MCF 10A (cell line): ENCODE measurements around the gene SLAMF1. TPM values are rescaled to one million over a fixed set of nuclear protein-coding genes. Genes with fewer than 3 reads are reported as not detected.

Source experiments
- BruUV-seq: library from RNA; stranded (reverse); fragments of 400-500 nt; replicated peaks from 2 replicates; lab custom pipeline; 2021; lab: Mats Ljungman, UMichigan
- CTCF ChIA-PET: fragments of 300-600 bp; sonication (Branson Sonifier 250); formaldehyde crosslinking; extraction: SDS; loops from one replicate; lab custom pipeline; 2021; ENCODE audit warnings: antibody characterized with exemption, inconsistent platforms; lab: Yijun Ruan, JAX
- POLR2A ChIA-PET: fragments of 300-600, 350-650 bp; sonication (Branson Sonifier 250); formaldehyde crosslinking; extraction: SDS; loops from one replicate; lab custom pipeline; 2020; ENCODE audit warnings: antibody characterized with exemption, inconsistent platforms; lab: Yijun Ruan, JAX
- DNase-seq: peaks from one replicate; pipeline ENCODE4 v3.0.0-alpha.2; 2018; ENCODE audit not compliant: unreplicated experiment
- H3K27ac Mint-ChIP-seq: one replicate; pipeline ENCODE4 v1.8.0; 2022; ENCODE audit warnings: mild to moderate bottlenecking, low read depth, mixed read lengths; ENCODE audit not compliant: unreplicated experiment
- H3K27me3 Mint-ChIP-seq: one replicate; pipeline ENCODE4 v1.8.0; 2022; ENCODE audit warnings: mixed read lengths; ENCODE audit not compliant: insufficient read depth, unreplicated experiment
- H3K36me3 Mint-ChIP-seq: one replicate; pipeline ENCODE4 v1.8.0; 2022; ENCODE audit warnings: mild to moderate bottlenecking, moderate library complexity, mixed read lengths; ENCODE audit not compliant: insufficient read depth, unreplicated experiment
- H3K4me1 Mint-ChIP-seq: one replicate; pipeline ENCODE4 v1.8.0; 2022; ENCODE audit warnings: mixed read lengths; ENCODE audit not compliant: insufficient read depth, unreplicated experiment
- H3K4me3 Mint-ChIP-seq: one replicate; pipeline ENCODE4 v1.8.0; 2022; ENCODE audit warnings: mild to moderate bottlenecking, moderate library complexity, mixed read lengths; ENCODE audit not compliant: unreplicated experiment
- H3K9me3 Mint-ChIP-seq: one replicate; pipeline ENCODE4 v1.8.0; 2022; ENCODE audit warnings: mixed read lengths; ENCODE audit not compliant: unreplicated experiment
- intact Hi-C: fragments of 100-400 bp; cut with micrococcal nuclease; formaldehyde crosslinking; loops from 2 replicates; pipeline ENCODE4 v1.14.1; 2022
- total RNA-seq: library from RNA; stranded (reverse); gene quantifications from 2 replicates; pipeline ENCODE4 v1.2.3, GENCODE V29; 2022
- TF ChIP-seq, protein P1 (sequence below): fragments of 200-600 bp; IDR thresholded peaks from one replicate; pipeline ENCODE4 v1.8.0; 2022; ENCODE audit warnings: antibody characterized with exemption, mild to moderate bottlenecking; ENCODE audit not compliant: unreplicated experiment

SLAMF1 gene
- total RNA-seq, 1 experiment from 2014 or later = not detected

DNA sequence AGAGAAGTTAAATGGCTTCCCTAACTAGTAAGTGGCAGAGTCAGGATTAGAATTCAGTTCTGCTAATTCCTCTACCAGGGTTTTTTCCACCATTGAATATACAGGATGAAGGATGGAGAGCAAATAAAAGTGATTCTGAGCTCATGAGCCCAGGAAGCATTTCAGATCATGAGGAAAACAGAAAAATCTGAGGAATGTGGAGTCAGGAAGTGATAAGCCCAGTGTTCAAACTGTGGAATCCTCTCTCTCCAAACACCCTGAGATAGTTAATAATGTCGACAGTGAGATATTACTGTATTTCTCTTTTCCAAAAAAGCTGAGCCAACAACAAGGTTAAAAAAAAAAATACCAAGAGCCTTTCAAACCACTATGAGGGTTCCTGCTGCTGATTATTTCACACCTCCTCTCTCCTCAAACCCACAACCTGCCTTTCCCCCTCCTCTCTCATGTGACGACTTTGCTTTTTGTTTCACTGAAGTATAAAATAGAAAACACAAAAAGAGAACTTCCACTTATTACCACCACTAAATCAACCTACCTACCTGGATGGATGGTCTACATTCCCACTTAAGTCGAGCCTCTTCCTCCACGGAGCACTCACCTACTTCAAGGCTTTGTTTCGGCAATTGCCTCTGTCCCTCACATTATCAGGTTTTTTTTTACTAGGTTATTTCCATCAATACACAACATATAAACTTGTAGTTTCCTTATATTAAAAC is 8.9 kb downstream of the SLAMF1 start:
- H3K9me3 Mint-ChIP-seq = no peaks in the 10 kb centered on the region
- no peak for DNase-seq
- no peaks in the 10 kb centered on the region for H3K27me3 Mint-ChIP-seq
- H3K4me1 Mint-ChIP-seq = no peaks in the 10 kb centered on the region
- no peak overlapping the region for H3K27ac Mint-ChIP-seq
- ChIA-PET CTCF (interaction anchor here (0.6 kb wide), 1 partner anchor 336 kb away, joined by 5 read pairs; no protein-coding TSS in a partner anchor), POLR2A (no interaction called here)
- no peak overlapping the region for H3K4me3 Mint-ChIP-seq
- BruUV-seq = no TSS peak
- intact Hi-C loops = no loop called here
- H3K36me3 Mint-ChIP-seq = no peaks in the 10 kb centered on the region
- TF ChIP-seq, protein P1, sequence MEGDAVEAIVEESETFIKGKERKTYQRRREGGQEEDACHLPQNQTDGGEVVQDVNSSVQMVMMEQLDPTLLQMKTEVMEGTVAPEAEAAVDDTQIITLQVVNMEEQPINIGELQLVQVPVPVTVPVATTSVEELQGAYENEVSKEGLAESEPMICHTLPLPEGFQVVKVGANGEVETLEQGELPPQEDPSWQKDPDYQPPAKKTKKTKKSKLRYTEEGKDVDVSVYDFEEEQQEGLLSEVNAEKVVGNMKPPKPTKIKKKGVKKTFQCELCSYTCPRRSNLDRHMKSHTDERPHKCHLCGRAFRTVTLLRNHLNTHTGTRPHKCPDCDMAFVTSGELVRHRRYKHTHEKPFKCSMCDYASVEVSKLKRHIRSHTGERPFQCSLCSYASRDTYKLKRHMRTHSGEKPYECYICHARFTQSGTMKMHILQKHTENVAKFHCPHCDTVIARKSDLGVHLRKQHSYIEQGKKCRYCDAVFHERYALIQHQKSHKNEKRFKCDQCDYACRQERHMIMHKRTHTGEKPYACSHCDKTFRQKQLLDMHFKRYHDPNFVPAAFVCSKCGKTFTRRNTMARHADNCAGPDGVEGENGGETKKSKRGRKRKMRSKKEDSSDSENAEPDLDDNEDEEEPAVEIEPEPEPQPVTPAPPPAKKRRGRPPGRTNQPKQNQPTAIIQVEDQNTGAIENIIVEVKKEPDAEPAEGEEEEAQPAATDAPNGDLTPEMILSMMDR = no peak

DNA sequence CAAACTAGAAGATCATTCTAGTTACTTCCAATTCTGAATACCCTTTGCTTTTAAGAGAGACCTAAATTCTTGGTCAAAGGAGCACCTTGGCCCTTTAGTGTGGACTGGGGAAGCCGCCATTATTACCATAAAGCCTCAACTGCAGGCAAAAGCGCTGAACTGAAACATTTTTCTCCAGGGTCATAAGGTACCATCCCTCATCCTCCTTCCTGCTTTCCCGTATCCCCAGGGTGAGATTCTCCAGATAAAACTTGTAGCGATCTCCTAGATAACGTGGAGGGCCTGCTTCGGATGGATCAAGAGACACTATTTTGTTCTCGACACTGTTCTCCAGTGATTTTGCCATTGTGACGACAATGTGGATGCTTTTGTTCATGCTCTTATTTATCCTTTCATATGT is 9.8 kb downstream of the SLAMF1 start:
- Mint-ChIP-seq H3K4me3 (no peak overlapping the region), H3K36me3 (no peaks in the 10 kb centered on the region), H3K27ac (no peak overlapping the region), H3K4me1 (no peaks in the 10 kb centered on the region), H3K27me3 (no peaks in the 10 kb centered on the region), H3K9me3 (no peaks in the 10 kb centered on the region)
- intact Hi-C loops = no loop called here
- no peak for DNase-seq
- ChIA-PET CTCF (interaction anchor here (0.6 kb wide), 1 partner anchor 337 kb away, joined by 5 read pairs; no protein-coding TSS in a partner anchor), POLR2A (no interaction called here)
- no TSS peak for BruUV-seq
- TF ChIP-seq, protein P1 = no peak

DNA sequence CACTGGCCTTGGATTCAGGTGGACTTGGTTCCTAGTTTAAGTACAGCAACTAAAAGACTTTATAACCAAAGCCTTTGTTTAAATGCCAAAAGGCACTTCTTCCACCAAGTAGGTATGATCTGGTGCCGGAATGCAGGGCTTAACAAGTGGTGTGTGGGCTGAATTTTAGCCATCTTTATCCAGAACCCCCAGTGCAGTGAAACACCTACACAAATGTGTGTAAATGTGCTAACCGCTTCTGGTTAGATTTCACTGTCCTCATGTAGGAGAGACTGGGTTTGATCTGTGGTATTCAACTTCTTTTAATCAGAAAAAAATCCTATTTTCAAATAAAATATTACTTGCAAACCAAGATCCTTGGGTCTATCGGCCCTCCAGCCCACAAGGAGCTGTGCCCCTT is 10.3 kb downstream of the SLAMF1 start:
- Mint-ChIP-seq H3K36me3 (no peaks in the 10 kb centered on the region), H3K4me3 (no peak overlapping the region), H3K9me3 (no peaks in the 10 kb centered on the region), H3K27me3 (no peaks in the 10 kb centered on the region), H3K4me1 (no peaks in the 10 kb centered on the region), H3K27ac (no peak overlapping the region)
- ChIA-PET CTCF (no interaction called here), POLR2A (no interaction called here)
- intact Hi-C loops = no loop called here
- no TSS peak for BruUV-seq
- TF ChIP-seq, protein P1 = no peak
- DNase-seq = no peak

DNA sequence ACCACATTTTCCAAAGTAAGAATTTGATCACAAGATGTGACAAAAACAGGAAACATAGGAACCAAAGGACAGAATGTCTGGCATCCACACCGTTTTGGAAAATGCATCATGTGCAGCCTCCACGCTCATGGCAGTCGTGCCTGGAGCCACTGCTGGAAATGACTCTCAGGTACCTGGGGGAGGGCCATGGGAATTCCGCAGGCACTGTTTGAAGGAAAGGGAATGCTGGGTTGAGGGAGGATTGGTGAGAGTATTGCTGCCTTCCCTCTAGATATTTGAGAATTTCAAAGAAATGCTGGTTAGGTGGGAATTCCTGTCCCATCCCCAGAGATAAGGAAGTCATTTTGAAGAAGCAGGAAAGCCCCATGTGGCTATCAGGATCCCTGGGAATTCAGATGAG is 10.8 kb downstream of the SLAMF1 start:
- no peaks in the 10 kb centered on the region for H3K27me3 Mint-ChIP-seq
- no peaks in the 10 kb centered on the region for H3K36me3 Mint-ChIP-seq
- no peak overlapping the region for H3K27ac Mint-ChIP-seq
- no peak for DNase-seq
- no peaks in the 10 kb centered on the region for H3K4me1 Mint-ChIP-seq
- CTCF ChIA-PET = interaction anchor here (0.6 to 0.7 kb wide), 2 partner anchors 141 to 319 kb away, joined by 3 to 4 read pairs; no protein-coding TSS in a partner anchor
- TF ChIP-seq, protein P1 = no peak
- H3K4me3 Mint-ChIP-seq = no peak overlapping the region
- intact Hi-C loops = no loop called here
- POLR2A ChIA-PET = no interaction called here
- no TSS peak for BruUV-seq
- no peaks in the 10 kb centered on the region for H3K9me3 Mint-ChIP-seq
